SH-SY5Y (cell line): Measurements from ENCODE around the gene SRD5A2.

Source experiments
- GATA2 ChIP-seq: IDR thresholded peaks from 2 replicates; pipeline ENCODE4 v1.6.1; 2011; ENCODE audit warnings: mild to moderate bottlenecking, low read depth, low read length
- GATA3 ChIP-seq: IDR thresholded peaks from 2 replicates; pipeline ENCODE4 v1.6.1; 2011; ENCODE audit warnings: low read depth, mild to moderate bottlenecking, low read length, moderate library complexity

The SRD5A2 gene

DNA sequence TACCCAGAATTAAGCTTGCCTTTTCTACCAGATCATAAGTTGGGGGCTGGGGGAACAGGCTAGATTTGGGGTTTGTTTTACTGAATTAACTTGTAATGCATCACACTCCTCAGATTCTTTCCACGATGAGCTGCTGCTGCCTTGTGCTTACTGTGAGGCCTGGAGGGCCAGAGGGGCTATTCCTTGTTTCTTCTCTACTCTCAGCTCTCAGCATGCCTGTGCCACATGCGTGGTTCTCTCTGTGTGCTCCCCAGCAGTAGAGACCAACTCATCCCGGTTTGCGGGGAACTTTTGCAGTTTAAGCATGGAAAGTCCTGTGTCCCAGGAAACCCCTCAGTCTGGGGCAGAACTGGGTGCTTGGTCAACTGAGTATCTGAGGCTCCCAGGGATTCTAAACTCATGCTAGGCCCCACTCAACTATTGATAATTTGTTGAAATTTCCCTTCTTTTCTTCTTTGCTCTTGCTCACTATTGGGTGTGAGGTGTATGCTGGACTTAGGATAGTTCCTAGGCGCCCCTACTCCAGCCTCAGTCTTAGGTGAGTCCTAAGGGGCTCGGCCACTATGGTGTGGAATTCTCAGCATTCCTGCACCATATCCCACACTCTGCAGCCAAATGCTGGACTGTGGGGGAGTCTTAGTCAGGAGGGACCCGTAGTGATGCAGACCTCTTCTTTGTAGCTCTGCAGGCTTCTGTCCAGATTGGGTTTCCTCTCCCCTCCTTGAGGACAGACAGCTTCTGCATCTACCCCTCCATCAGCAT lies 63.1 kb downstream of the SRD5A2 start:
- TF ChIP-seq GATA3 (no peak), GATA2 (no peak)

DNA sequence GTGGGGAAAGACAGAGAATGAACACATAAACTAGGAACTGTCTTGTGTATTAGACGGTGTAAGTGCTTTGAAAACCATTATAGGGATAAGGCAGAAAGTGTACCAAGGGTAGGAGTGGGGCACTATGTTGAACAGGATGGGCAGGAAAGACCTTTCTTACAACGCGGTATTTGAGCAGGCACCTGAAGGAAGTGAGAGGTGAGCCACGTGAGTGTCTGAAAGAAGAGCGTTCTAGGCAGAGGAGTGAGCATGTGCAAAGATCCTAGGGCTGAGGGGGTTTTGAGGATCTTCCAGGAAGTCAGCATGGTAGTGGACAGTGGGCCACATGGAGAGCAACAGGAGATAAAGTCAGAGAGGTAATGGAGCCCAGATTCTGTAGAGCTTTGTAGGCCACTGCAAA lies 65.2 kb downstream of the SRD5A2 start:
- TF ChIP-seq GATA2 (no peak), GATA3 (no peak)

DNA sequence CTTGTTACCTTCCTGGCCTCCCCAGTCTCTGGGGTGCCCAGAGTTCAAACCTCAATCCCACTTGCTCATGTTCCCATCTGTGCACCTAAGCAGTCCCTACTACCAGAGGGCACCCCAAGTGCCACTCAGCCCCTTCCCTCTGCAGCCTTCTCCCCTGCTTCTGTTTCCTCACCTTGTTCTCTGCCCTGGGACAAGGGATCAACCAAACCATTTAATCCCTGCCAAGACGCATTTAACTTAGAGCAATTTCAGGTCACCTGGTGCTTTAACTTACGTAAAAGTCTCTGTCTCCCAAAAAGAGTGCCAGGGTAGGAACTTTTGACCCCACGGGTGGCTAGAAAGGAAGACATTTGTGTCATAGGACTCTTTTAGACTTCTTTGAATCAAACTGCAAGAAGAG lies 67.2 kb downstream of the SRD5A2 start:
- no peak for TF ChIP-seq GATA3
- TF ChIP-seq GATA2: no peak

DNA sequence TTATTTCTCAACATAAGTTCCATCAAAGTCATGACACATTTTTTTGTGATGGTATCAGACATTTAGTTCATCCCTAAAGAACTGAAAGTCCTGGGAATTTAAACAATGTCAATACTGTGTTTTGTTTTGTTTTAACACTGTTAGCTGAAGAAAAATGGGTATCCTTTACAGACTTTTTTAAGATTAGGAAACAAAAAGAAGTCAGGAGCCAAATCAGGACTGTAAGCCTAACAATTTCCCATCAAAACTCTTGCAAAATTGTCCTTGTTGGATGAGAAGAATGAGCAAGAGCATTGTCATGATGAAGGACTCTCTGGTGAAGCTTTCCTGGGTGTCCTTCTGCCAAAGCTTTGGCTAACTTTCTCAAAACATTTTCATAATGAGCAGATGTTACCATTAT lies 69.4 kb downstream of the SRD5A2 start:
- TF ChIP-seq GATA2 (no peak), GATA3 (no peak)

DNA sequence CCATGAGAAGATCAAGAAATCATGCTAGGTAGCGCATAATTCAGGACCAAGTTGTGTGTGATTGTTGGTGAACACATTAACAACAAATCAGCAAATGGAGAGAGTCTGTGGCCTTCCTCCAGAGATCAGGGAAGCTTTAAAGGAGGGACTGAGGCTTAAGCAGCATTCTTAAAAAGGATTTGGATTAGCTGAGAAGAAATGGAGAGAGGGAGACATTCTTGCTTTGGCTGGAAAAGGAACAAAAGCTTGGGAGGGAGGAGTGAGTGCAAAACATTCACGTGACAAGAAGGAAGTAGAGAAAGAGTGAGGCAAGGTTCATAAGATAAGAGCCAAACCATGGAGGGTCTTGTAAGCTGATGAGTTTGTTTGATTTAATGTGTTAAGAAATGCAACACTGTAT lies 75.6 kb downstream of the SRD5A2 start:
- TF ChIP-seq GATA2 (no peak), GATA3 (no peak)

DNA sequence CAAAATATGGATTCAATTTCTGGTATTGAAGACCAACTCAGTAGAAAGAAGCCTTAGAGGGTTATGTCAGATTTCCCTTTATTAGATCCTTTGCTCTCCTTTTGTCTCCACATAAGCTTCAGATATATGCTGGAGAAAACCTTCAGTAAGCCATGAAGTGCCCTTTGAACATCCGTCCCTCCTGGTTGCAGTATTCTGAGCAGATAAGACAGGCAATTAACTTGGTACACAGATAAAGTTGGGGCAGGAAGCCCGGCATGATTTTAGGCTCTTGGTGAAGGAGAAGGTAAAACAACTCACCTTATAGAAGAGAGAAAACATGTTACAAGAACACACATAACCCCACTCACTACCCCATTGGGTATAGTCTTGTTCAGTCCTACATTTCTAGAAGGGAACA lies 76.4 kb downstream of the SRD5A2 start:
- no peak for TF ChIP-seq GATA3
- no peak for TF ChIP-seq GATA2

DNA sequence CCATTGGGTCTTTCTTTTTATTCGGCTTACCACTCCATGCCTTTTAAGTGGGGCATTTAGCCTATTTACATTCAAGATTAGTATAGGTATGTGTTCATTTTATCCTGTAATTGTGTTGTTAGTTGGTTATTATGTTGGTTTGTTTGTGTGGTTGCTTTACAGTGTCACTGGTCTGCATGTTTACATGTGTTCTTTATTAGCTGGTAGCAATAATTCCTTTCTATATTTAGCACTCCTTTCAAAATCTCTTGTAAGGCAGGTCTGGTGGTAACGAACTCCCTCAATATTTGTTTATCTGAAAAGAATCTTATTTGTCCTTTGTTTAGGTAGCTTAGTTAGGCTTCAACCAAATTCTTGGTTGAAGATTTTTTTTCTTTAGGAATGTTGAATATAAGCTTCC lies 97.5 kb downstream of the SRD5A2 start:
- TF ChIP-seq GATA2 (no peak), GATA3 (no peak)

DNA sequence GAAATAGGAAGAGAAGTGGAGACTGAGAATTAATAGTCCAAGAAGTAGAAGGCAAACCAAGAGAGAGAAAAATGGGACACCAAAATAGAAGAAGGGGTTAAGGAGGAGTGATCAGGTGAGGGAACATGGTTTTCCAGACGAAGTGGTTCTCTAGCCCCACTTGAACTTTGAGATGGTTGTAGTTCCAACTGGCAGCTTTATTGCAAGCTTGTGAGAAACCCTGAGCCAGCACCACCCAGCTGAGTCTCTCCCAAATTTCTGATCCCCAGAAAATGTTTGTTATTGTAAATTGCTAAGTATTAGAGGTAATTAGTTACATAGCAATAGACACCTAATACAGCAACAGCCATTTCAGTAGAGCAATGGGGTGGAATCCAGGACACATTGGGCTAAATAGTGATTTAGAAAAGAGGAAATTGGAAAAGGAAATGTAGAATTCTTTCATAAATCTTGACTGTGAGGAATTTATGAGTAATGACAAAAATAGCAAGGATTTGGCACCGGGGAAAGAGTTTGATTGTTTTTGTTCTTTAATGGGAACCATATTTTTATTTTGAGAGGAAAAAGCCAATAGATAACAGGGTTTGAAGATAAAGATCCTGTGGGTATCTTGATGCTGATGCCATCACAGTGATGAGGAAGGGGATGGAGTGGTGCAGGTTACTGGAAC lies 104.1 kb downstream of the SRD5A2 start:
- TF ChIP-seq GATA3: no peak
- TF ChIP-seq GATA2: no peak

DNA sequence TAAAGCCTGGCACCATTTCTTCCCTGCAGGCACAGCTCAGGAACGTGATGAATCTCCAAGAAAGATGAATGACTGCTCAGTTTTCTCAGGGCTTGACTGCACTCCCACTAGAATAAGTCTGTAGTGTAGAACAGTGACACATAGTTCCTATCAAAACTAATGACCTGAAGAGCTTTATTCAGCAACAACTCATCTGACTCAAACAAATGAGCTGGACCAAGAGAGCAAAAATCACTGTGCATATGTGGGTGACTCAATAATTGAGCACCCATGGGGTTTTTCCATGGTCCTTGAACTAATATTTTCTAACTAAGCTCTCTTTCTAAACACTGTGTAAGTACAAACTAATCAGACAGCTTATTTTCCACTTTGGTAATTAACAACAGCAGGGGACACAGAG lies 105.0 kb downstream of the SRD5A2 start:
- TF ChIP-seq GATA2: no peak
- no peak for TF ChIP-seq GATA3

DNA sequence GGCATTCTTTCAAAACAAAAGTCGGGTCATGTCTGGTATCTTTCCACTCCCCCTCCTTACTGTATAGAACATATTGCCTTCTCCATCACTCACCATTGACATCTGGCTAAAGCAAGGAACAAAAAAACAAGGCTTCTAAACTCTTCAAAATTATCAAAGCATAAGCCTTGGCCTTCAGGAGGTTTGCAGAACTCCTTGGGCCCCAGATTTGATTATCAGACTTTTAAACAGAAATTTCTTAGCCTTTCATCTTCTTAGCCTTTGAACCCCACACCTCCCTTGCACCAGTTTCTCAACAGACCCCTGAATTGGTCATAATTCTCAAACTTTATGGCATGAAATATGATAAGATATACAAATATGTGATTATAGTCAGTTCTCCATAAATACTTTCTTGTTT lies 106.4 kb downstream of the SRD5A2 start:
- TF ChIP-seq GATA3: no peak
- TF ChIP-seq GATA2: no peak
